ENCODE measurements around the gene ILKAP. TPM values are rescaled to one million over a fixed set of nuclear protein-coding genes. Genes with fewer than 3 reads are reported as not detected.

The ILKAP gene
- total RNA-seq, 1 experiment from 2014 or later, result 49.9 TPM

- ChIA-PET POLR2A (no interaction called here), CTCF (no interaction called here)
- no TSS peak for BruUV-seq (replicated peaks)
- intact Hi-C loops (cut with micrococcal nuclease; ENCODE audit: unreplicated experiment), result no loop called here
- ATAC-seq (no peak), DNase-seq (ENCODE audit: low read depth, low spot score) (no peak)
- Histone ChIP-seq H3K4me3 (ENCODE audit: low read depth in 2 of 2, low read length in 2 of 2) (no peak overlapping the region), H3K36me3 (ENCODE audit: control insufficient read depth, insufficient read depth, low read length) (no peaks in the 10 kb centered on the region), H3K4me1 (ENCODE audit: control insufficient read depth, insufficient read depth, low read length) (peaks cover 7% of the 10 kb centered on the region), H3K27ac (ENCODE audit: low read length) (no peak overlapping the region), H3K9me3 (ENCODE audit: control insufficient read depth, insufficient read depth, low read depth, low read length) (no peaks in the 10 kb centered on the region), H3K27me3 (ENCODE audit: control insufficient read depth, insufficient read depth, low read length) (no peaks in the 10 kb centered on the region)
- TF ChIP-seq CTCF (IDR thresholded peaks at IDR 0.05), result no peak
- no peak for TF ChIP-seq POLR2AphosphoS5 (IDR thresholded peaks at IDR 0.05; ENCODE audit: low read depth, low read length)
- TF ChIP-seq TCF7L2 (IDR thresholded peaks at IDR 0.05; ENCODE audit: low read depth, low read length), result no peak
- no peak for TF ChIP-seq SIN3A (IDR thresholded peaks at IDR 0.05; ENCODE audit: borderline replicate concordance, insufficient read depth, low read depth, low read length)
- no peak for TF ChIP-seq REST (IDR thresholded peaks at IDR 0.05; ENCODE audit: insufficient read depth in 1 of 2, low read depth in 2 of 2, low read length in 1 of 2)
- in situ Hi-C loops (cut with HindIII; ENCODE audit: low pct_unique_long_range_greater_than_20kb, low sequenced_read_pairs), result no loop called here
These were observed 45.4 kb downstream of the ILKAP start for GRCh38 chr2:238158018-238158508.

GRCh38 chr2:238157506-238158017, 45.9 kb downstream of the ILKAP start:
- no peak for TF ChIP-seq REST (IDR thresholded peaks at IDR 0.05; ENCODE audit: insufficient read depth in 1 of 2, low read depth in 2 of 2, low read length in 1 of 2)
- TF ChIP-seq TCF7L2 (IDR thresholded peaks at IDR 0.05; ENCODE audit: low read depth, low read length), result no peak
- TF ChIP-seq CTCF (IDR thresholded peaks at IDR 0.05), result no peak
- no peak for TF ChIP-seq POLR2AphosphoS5 (IDR thresholded peaks at IDR 0.05; ENCODE audit: low read depth, low read length)
- no peak for TF ChIP-seq SIN3A (IDR thresholded peaks at IDR 0.05; ENCODE audit: borderline replicate concordance, insufficient read depth, low read depth, low read length)
- Histone ChIP-seq H3K4me3 (ENCODE audit: low read depth in 2 of 2, low read length in 2 of 2) (no peak overlapping the region), H3K36me3 (ENCODE audit: control insufficient read depth, insufficient read depth, low read length) (no peaks in the 10 kb centered on the region), H3K27me3 (ENCODE audit: control insufficient read depth, insufficient read depth, low read length) (no peaks in the 10 kb centered on the region), H3K4me1 (ENCODE audit: control insufficient read depth, insufficient read depth, low read length) (peaks cover 7% of the 10 kb centered on the region), H3K27ac (ENCODE audit: low read length) (no peak overlapping the region), H3K9me3 (ENCODE audit: control insufficient read depth, insufficient read depth, low read depth, low read length) (no peaks in the 10 kb centered on the region)
- BruUV-seq (replicated peaks), result no TSS peak
- ATAC-seq (no peak), DNase-seq (ENCODE audit: low read depth, low spot score) (no peak)
- intact Hi-C loops (cut with micrococcal nuclease; ENCODE audit: unreplicated experiment), result no loop called here
- in situ Hi-C loops (cut with HindIII; ENCODE audit: low pct_unique_long_range_greater_than_20kb, low sequenced_read_pairs), result no loop called here
- POLR2A ChIA-PET, result no interaction called here
- CTCF ChIA-PET, result no interaction called here

Data from Panc1 (cell line).